Epithelial cell of proximal tubule (primary cell): ENCODE measurements around the gene PKM. TPM values are rescaled to one million over a fixed set of nuclear protein-coding genes. Genes with fewer than 3 reads are reported as not detected.

Experiments used
- DNase-seq: peaks from one replicate; pipeline ENCODE4 v3.0.0-alpha.2; 2011; ENCODE audit warnings: low read depth
- H3K4me3 ChIP-seq: 2 replicates; pipeline ENCODE4 v1.5.1; 2011; ENCODE audit warnings: low read depth, mild to moderate bottlenecking, low read length
- CTCF ChIP-seq: conservative IDR thresholded peaks from 2 replicates; pipeline ENCODE4 v1.5.1; 2012; ENCODE audit warnings: low read depth, mild to moderate bottlenecking, low read length
- total RNA-seq: library from RNA; depleted of rRNA; stranded (reverse); fragments of >200 nt; gene quantifications from 2 replicates; pipeline ENCODE4 v1.2.3, GENCODE V29; 2015

Gene PKM
- total RNA-seq, 1 donor from 2014 or later = 1,902 TPM

GRCh38 chr15:72197460-72198355 lies 33.3 kb downstream of the PKM start, which contains the start of gene GRAMD2A:
TSS of gene GRAMD2A (minus strand) at chr15:72197787.
- no peak for DNase-seq
- TF ChIP-seq CTCF = no peak
- peak within 1 kb of the TSS; percentile 40 for H3K4me3 ChIP-seq

- no peak for DNase-seq
- peak overlapping the region; percentile 38 for H3K4me3 ChIP-seq
- no peak for TF ChIP-seq CTCF
These were observed 33.9 kb downstream of the PKM start for GRCh38 chr15:72197041-72197459.

- no peak for TF ChIP-seq CTCF
- peak overlapping the region; percentile 38 for H3K4me3 ChIP-seq
These were observed 34.5 kb downstream of the PKM start for GRCh38 chr15:72196409-72197040.

GRCh38 chr15:72195101-72195511 lies 35.9 kb downstream of the PKM start:
- H3K4me3 ChIP-seq = no peak overlapping the region
- DNase-seq = no peak
- no peak for TF ChIP-seq CTCF

More at GRCh38 chr15:72196409-72197040, 34.5 kb downstream of the PKM start:
- DNase-seq = no peak

- no peak for TF ChIP-seq CTCF
- no peak for DNase-seq
These were observed 37.1 kb downstream of the PKM start for GRCh38 chr15:72193836-72194396.

GRCh38 chr15:72192416-72192815 lies 38.6 kb downstream of the PKM start:
- no peak for TF ChIP-seq CTCF
- no peak for DNase-seq
- no peak overlapping the region for H3K4me3 ChIP-seq

More at GRCh38 chr15:72193836-72194396, 37.1 kb downstream of the PKM start:
- H3K4me3 ChIP-seq = no peak overlapping the region
